Colonic mucosa (tissue), 4 donors: ENCODE results near the gene TRIM71. TPM values are rescaled to one million over a fixed set of nuclear protein-coding genes. Genes with fewer than 3 reads are reported as not detected.
"Not testable (repeated sequence)": the region's sequence is repeated elsewhere in the genome, so short reads cannot be mapped to it uniquely, and the experiment has no call there.

Experiments
- DNase-seq: peaks from one replicate; pipeline ENCODE4 v3.0.0-alpha.2; 2020
- H3K27ac ChIP-seq: fragments of 200-600 bp; one replicate; pipeline ENCODE4 v1.8.0; 2021
- H3K27me3 ChIP-seq: fragments of 200-600 bp; one replicate; pipeline ENCODE4 v1.8.0; 2021
- H3K36me3 ChIP-seq: fragments of 200-600 bp; one replicate; pipeline ENCODE4 v1.8.0; 2021
- H3K4me1 ChIP-seq: fragments of 200-600 bp; one replicate; pipeline ENCODE4 v1.8.0; 2021; ENCODE audit warnings: mild to moderate bottlenecking
- H3K4me3 ChIP-seq: fragments of 200-600 bp; one replicate; pipeline ENCODE4 v1.8.0; 2021
- H3K9ac ChIP-seq, 2 donors: one replicate each; pipeline ENCODE4 v1.7.0; 2013; ENCODE audit warnings: control low read depth in 2 of 2, low read depth in 2 of 2, low read length in 2 of 2
- H3K9me3 ChIP-seq: fragments of 200-600 bp; one replicate; pipeline ENCODE4 v1.8.0; 2021
- intact Hi-C: fragments of 100-400 bp; cut with DNase I; formaldehyde crosslinking; loops from one replicate; pipeline ENCODE4 v1.14.1; 2022
- total RNA-seq, 2 donors: library from RNA; stranded (reverse); fragmentation: NEBNext Ultra II Directional in 1 of 2; extraction: Animal tissue kit (Norgen Biotek cat#: 25700) in 1 of 2; gene quantifications; one replicate each; pipeline ENCODE4 v1.2.1, GENCODE V29; 2021
- TF ChIP-seq, protein P1 (sequence below): fragments of 200-600 bp; IDR thresholded peaks from one replicate; pipeline ENCODE4 v1.8.0; 2022; ENCODE audit warnings: antibody characterized with exemption, mild to moderate bottlenecking
- donor health status: healthy.
- donor health status: DM: no; HTN: no; CAD: no.
- donor health status: DM: no; HTN: no; CAD: no.

The TRIM71 gene
- total RNA-seq, 2 donors from 2014 or later, result 0.40 TPM; not detected in 1

DNA sequence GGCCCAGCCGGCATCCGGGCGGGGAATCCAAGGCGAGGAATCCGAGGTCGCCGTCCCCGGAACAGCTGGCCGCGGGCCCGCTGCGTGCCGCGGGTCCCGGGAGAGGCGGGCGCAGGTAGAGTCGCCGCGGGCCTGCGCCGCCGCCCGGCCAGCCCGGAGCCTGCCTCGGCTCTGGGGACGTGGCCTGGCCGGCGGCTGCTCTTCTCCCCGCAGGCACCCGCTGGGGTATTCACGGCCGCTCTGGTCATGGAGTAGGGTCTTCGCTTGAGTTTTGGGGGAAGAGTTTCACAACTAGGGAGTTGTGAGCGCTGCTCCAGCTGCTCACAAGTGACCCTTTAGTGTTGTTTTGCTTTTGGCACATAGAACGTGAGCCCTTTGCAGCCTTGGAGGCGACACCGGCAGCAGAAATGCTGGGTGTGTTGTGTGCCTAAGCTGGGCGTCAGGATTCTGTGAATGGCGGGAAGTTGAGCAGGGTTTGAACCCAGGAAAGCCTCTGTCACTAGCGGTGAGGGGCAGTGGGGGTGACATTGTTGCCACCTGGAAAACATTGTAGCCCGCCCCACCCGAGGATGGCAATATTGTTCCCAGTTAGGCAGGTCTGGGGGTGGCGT, 4.0 kb downstream of the TRIM71 start:
- no peak overlapping the region for H3K4me3 ChIP-seq
- intact Hi-C loops, result no loop called here
- no peak overlapping the region for H3K9ac ChIP-seq
- DNase-seq, result no peak
- no peaks in the 10 kb centered on the region for H3K4me1 ChIP-seq
- H3K27ac ChIP-seq, result no peak overlapping the region
- TF ChIP-seq, protein P1, sequence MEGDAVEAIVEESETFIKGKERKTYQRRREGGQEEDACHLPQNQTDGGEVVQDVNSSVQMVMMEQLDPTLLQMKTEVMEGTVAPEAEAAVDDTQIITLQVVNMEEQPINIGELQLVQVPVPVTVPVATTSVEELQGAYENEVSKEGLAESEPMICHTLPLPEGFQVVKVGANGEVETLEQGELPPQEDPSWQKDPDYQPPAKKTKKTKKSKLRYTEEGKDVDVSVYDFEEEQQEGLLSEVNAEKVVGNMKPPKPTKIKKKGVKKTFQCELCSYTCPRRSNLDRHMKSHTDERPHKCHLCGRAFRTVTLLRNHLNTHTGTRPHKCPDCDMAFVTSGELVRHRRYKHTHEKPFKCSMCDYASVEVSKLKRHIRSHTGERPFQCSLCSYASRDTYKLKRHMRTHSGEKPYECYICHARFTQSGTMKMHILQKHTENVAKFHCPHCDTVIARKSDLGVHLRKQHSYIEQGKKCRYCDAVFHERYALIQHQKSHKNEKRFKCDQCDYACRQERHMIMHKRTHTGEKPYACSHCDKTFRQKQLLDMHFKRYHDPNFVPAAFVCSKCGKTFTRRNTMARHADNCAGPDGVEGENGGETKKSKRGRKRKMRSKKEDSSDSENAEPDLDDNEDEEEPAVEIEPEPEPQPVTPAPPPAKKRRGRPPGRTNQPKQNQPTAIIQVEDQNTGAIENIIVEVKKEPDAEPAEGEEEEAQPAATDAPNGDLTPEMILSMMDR, result no peak
- no peaks in the 10 kb centered on the region for H3K36me3 ChIP-seq
- H3K27me3 ChIP-seq, result peaks cover 53% of the 10 kb centered on the region
- H3K9me3 ChIP-seq, result no peaks in the 10 kb centered on the region

DNA sequence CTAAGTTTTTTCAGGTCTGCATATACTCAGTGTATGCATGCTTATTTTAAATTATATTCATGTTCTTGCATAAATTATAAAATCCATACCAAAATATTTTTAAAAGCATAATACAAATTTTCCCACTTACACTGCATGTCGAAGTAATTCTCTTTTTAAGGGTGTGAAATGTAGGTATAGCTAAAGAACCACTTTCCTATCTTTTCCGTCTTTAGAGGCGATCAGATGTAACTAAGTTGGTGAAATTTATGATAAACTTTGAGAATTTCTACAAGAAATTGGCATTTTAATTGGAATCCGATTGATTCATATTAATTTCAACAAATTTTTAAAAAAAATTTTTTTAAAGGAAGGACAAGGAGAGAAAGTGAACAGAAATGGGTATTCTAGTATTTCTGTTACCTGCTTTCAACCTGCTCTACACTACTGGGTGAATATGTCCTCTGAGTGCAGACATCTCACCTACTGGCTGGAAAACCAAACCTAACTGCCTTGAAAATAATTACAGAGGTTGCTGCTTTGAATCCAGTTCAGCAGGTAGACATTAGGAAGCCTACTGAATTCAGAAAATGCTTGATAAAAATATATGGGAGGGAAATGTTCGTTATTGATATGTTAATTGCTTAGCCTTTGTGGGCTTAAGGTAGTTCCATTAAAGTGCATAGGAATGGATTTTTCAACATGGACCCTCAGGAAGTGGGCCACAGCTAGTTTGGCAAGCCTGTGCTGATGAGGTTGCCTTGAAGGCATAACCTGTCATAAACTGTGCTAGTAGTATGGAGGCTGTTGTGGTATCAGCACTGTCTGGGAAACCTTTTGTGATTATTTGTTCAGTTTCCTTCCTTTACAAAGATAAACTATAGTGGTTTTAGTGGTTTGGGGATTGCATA, 5.1 kb downstream of the TRIM71 start:
- H3K27me3 ChIP-seq, result peaks cover 43% of the 10 kb centered on the region

DNA sequence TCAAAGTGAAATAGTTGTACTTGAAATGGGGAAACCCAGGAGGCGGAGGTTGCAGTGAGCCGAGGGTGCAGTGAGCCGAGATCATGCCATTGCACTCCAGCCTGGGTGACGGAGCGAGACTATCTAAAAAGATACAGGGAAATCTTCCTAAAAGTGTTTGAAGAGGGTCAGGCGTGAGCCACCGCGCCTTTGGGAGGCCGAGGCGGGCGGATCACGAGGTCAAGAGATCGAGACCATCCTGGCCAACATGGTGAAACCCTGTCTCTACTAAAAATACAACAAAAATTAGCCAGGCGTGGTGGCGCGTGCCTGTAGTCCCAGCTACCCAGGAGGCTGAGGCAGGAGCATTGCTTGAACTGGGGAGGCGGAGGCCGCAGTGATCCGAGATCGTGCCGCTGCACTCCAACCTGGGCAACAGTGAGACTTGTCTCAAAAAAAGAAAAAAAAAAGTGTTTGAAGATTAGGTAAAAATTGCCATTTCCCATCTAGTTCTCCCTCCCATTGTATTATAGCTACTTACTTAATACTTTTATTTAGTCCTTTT, 5.9 kb downstream of the TRIM71 start:
- H3K4me3 ChIP-seq, DNase-seq, H3K9ac ChIP-seq, intact Hi-C loops, H3K27ac ChIP-seq, H3K36me3 ChIP-seq, H3K4me1 ChIP-seq, H3K9me3 ChIP-seq: not testable (repeated sequence)
- H3K27me3 ChIP-seq, result peaks cover 35% of the 10 kb centered on the region

More for the DNA sequence above, 5.1 kb downstream of the TRIM71 start:
- Histone ChIP-seq H3K4me3 (no peak overlapping the region), H3K36me3 (no peaks in the 10 kb centered on the region), H3K4me1 (no peaks in the 10 kb centered on the region), H3K9ac (no peak overlapping the region), H3K9me3 (no peaks in the 10 kb centered on the region), H3K27ac (no peak overlapping the region)
- no peak for DNase-seq
- TF ChIP-seq, protein P1, result no peak
- intact Hi-C loops, result no loop called here

DNA sequence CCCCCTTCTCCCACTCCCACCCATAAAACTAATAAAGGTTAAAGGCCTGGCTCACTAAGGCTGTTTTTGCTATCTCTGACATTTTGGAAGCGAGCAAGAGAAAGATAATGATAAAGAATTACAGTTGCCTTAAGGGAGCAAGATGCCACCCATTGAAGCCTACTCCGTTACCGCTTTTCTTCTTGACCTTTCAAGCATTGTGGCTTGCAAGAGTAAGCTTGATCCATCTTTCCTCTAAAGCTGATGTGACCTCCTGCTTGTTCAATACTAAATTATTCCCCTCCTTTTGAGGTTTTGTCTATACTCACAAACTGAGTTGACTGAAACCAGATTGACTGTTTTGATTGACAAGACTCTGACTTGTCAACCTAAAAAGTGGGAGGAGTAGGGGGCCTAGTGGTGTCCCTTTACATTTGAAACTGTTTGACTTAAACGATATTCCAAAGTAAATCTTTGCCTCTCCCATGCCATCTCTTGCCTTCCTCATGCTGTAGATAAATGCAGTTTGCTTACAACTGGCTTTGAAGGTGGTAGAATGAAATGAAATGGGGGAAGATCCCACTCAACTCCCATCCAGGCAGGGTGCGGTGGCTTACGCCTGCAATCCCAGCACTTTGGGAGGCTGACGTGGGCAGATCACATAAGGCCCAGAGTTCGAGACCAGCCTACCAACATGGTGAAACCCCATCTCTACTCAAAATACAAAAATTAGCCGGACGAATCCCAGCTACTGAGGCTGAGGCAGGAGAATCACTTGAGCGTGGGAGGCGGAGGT, 8.0 kb downstream of the TRIM71 start:
- Histone ChIP-seq H3K9ac (no peak overlapping the region), H3K27me3 (peaks cover 15% of the 10 kb centered on the region), H3K4me1 (no peaks in the 10 kb centered on the region), H3K4me3 (no peak overlapping the region), H3K27ac (no peak overlapping the region), H3K9me3 (no peaks in the 10 kb centered on the region), H3K36me3 (no peaks in the 10 kb centered on the region)
- TF ChIP-seq, protein P1, result no peak
- intact Hi-C loops, result no loop called here
- DNase-seq, result no peak

DNA sequence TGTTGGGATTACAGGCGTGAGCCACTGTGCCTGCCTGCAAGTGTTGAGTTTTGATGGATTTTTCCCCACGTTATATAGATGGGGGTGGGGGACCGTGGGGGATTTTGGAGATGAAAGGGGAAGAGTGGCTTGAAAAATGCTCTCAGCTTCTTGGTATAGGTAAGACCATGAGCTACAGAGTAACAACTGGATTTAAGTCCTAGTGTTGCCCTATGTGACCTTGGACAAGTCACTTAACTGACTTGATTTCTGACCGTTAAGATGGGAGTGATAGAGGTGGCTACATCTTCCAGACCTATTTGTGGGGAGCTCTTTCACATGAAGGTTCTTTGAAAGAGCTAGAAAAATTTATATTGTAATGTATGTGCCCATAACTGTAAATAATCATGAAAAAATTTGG, 13.3 kb downstream of the TRIM71 start:
- H3K27ac ChIP-seq, result no peak overlapping the region
- no peaks in the 10 kb centered on the region for H3K4me1 ChIP-seq
- no peaks in the 10 kb centered on the region for H3K36me3 ChIP-seq
- TF ChIP-seq, protein P1, result no peak
- DNase-seq, result no peak
- H3K9ac ChIP-seq, result no peak overlapping the region
- no peak overlapping the region for H3K4me3 ChIP-seq
- H3K9me3 ChIP-seq, result no peaks in the 10 kb centered on the region
- intact Hi-C loops, result no loop called here
- H3K27me3 ChIP-seq, result no peaks in the 10 kb centered on the region
